B cell (primary cell): ENCODE measurements around the gene GPT2. TPM values are rescaled to one million over a fixed set of nuclear protein-coding genes. Genes with fewer than 3 reads are reported as not detected.

Experiments used
- ATAC-seq: fragments of 200-7000 bp; cut with Tn5 transposase; one replicate; pipeline ENCODE4 v1.10.0; 2021; ENCODE audit warnings: low read depth, mild to moderate bottlenecking, moderate number of reproducible peaks, moderate library complexity
- CTCF ChIA-PET: fragments of 350-600 bp; sonication (Branson Sonifier 250); formaldehyde crosslinking; loops from one replicate; lab custom pipeline; 2021; ENCODE audit warnings: antibody characterized with exemption, inconsistent platforms; lab: Charles Lee
- POLR2A ChIA-PET: fragments of 350-600 bp; sonication (Branson Sonifier 250); formaldehyde crosslinking; loops from one replicate; lab custom pipeline; 2021; ENCODE audit warnings: antibody characterized with exemption; lab: Charles Lee
- DNase-seq: peaks from one replicate; pipeline ENCODE4 v3.0.0; 2013
- H2AFZ ChIP-seq: 2 replicates; pipeline ENCODE4 v1.6.1; 2012; ENCODE audit warnings: mild to moderate bottlenecking, low read depth, low read length; ENCODE audit not compliant: insufficient read depth, poor library complexity, severe bottlenecking
- H3K27ac ChIP-seq, 2 donors: 1 replicate in 1 of 2; 2 replicates in 1 of 2; pipeline ENCODE4 v1.5.1; 2012 to 2013; ENCODE audit warnings: low read length in 2 of 2, mild to moderate bottlenecking in 2 of 2, moderate library complexity in 1 of 2
- H3K27me3 ChIP-seq, 4 experiments: fragments of 200-600 bp in 1 of 4; sonication (generic) in 1 of 4; replicated peaks in 1 of 4; 1 replicate in 2 of 4; 2 replicates in 2 of 4; pipeline versions ENCODE4 v1.6.1 to v1.7.0; 2013 to 2016; ENCODE audit warnings: low read length in 3 of 4, mild to moderate bottlenecking in 2 of 4, mixed read lengths in 1 of 4, moderate library complexity in 1 of 4; ENCODE audit not compliant: insufficient read depth in 4 of 4, control insufficient read depth in 3 of 4; ENCODE audit errors: control extremely low read depth in 1 of 4
- H3K36me3 ChIP-seq, 2 experiments: replicated peaks in 1 of 2; 1 replicate in 1 of 2; 2 replicates in 1 of 2; pipeline versions ENCODE4 v1.6.1 to v1.7.1; 2013; ENCODE audit warnings: low read length in 1 of 2; ENCODE audit not compliant: insufficient read depth in 2 of 2, control insufficient read depth in 1 of 2; ENCODE audit errors: control extremely low read depth in 1 of 2, extremely low read depth in 1 of 2
- H3K4me1 ChIP-seq, 2 donors: fragments of 200-600 bp in 1 of 2; sonication (generic) in 1 of 2; 1 replicate in 1 of 2; 2 replicates in 1 of 2; pipeline versions ENCODE4 v1.5.1 to v1.6.1; 2013 to 2017; ENCODE audit warnings: low read length in 2 of 2; ENCODE audit not compliant: control insufficient read depth in 2 of 2, insufficient read depth in 2 of 2
- H3K4me2 ChIP-seq: replicated peaks from 2 replicates; pipeline ENCODE3; 2012; ENCODE audit warnings: mild to moderate bottlenecking, low read depth, low read length; ENCODE audit not compliant: poor library complexity, severe bottlenecking
- H3K4me3 ChIP-seq, 5 experiments: fragments of 200-600 bp in 1 of 5; sonication (generic) in 1 of 5; 1 replicate in 3 of 5; 2 replicates in 2 of 5; pipeline versions ENCODE4 v1.5.1 to v1.7.0; 2011 to 2016; ENCODE audit warnings: low read length in 4 of 5, mild to moderate bottlenecking in 4 of 5, low read depth in 2 of 5, control low read depth in 1 of 5, moderate library complexity in 1 of 5; ENCODE audit not compliant: insufficient read depth in 1 of 5; ENCODE audit errors: control extremely low read depth in 1 of 5, extremely low read depth in 1 of 5
- H3K79me2 ChIP-seq: fragments of 200-600 bp; sonication (generic); one replicate; pipeline ENCODE4 v1.6.0; 2016; ENCODE audit warnings: low read length; ENCODE audit not compliant: control insufficient read depth, insufficient read depth
- H3K9ac ChIP-seq: fragments of 200-600 bp; sonication (generic); 2 replicates; pipeline ENCODE4 v1.6.1; 2017; ENCODE audit warnings: mild to moderate bottlenecking, low read length, moderate library complexity
- H3K9me3 ChIP-seq, 3 donors: one replicate each; pipeline versions ENCODE4 v1.6.1 to v1.7.1; 2013; ENCODE audit warnings: low read length in 2 of 3; ENCODE audit not compliant: control insufficient read depth in 2 of 3, insufficient read depth in 1 of 3; ENCODE audit errors: control extremely low read depth in 1 of 3
- H4K20me1 ChIP-seq: 2 replicates; pipeline ENCODE4 v1.6.0; 2012; ENCODE audit warnings: mild to moderate bottlenecking, low read length; ENCODE audit not compliant: insufficient read depth, control insufficient read depth, poor library complexity, severe bottlenecking
- H3K27ac Mint-ChIP-seq: one replicate; pipeline ENCODE4 v1.8.0; 2021; ENCODE audit warnings: mixed read lengths
- H3K27me3 Mint-ChIP-seq: one replicate; pipeline ENCODE4 v1.8.0; 2021; ENCODE audit warnings: mixed read lengths
- H3K4me1 Mint-ChIP-seq: one replicate; pipeline ENCODE4 v1.8.0; 2021; ENCODE audit warnings: mixed read lengths
- H3K4me3 Mint-ChIP-seq: one replicate; pipeline ENCODE4 v1.8.0; 2021; ENCODE audit warnings: mixed read lengths
- H3K9me3 Mint-ChIP-seq: one replicate; pipeline ENCODE4 v1.8.0; 2022; ENCODE audit warnings: mixed read lengths; ENCODE audit not compliant: insufficient read depth
- EZH2 ChIP-seq: IDR thresholded peaks from 2 replicates; pipeline ENCODE4 v1.6.1; 2012; ENCODE audit warnings: borderline replicate concordance, low read depth, mild to moderate bottlenecking, moderate library complexity, low read length; ENCODE audit not compliant: insufficient read depth, poor library complexity, severe bottlenecking
- WGBS: methylation state at CpG from one replicate; pipeline ENCODE4 v1.1.5; 2013; ENCODE audit warnings: missing lambda C conversion rate; ENCODE audit not compliant: insufficient coverage; 5-methylcytosine and 5-hydroxymethylcytosine counted together
- intact Hi-C: fragments of 100-400 bp; cut with micrococcal nuclease; formaldehyde crosslinking; loops from one replicate; pipeline ENCODE4 v1.10.0; 2022
- polyA plus RNA-seq: library from polyadenylated mRNA; depleted of rRNA; stranded (reverse); fragments of >200 nt; gene quantifications from 2 replicates; pipeline ENCODE4 v1.2.3, GENCODE V29; 2012
- total RNA-seq, 2 donors: library from RNA; stranded (reverse); fragments of 120-200 nt in 1 of 2; gene quantifications; 1 replicate in 1 of 2; 2 replicates in 1 of 2; pipeline versions ENCODE4 v1.2.3 to v1.2.4, GENCODE V29; 2013 to 2022
- TF ChIP-seq, protein P1 (sequence below): fragments of 200-600 bp; IDR thresholded peaks from one replicate; pipeline ENCODE4 v1.8.0; 2022; ENCODE audit warnings: antibody characterized with exemption, mild to moderate bottlenecking

GPT2 gene
- total and polyA plus RNA-seq, 2 donors (not counting 1 experiment from before 2014, with no cell fraction given), result 6.8 to 9.9 TPM

- no peak for ATAC-seq
- Mint-ChIP-seq H3K4me3 (no peak overlapping the region), H3K9me3 (no peaks in the 10 kb centered on the region)
These were observed 35.1 kb upstream of the GPT2 start for GRCh38 chr16:46848768-46849764.

More at GRCh38 chr16:46848768-46849764, 35.1 kb upstream of the GPT2 start:
- Histone ChIP-seq H3K36me3 (no peaks in the 10 kb centered on the region), H4K20me1 (no peaks in the 10 kb centered on the region), H3K4me3 (no peak overlapping the region), H3K4me1 (peaks cover 6 to 20% of the 10 kb centered on the region in 2 donors), H2AFZ (no peak overlapping the region), H3K27ac (no peak overlapping the region), H3K79me2 (no peaks in the 10 kb centered on the region), H3K27me3 (no peaks in the 10 kb centered on the region), H3K9me3 (peaks cover 0 to 3% (median 0%) of the 10 kb centered on the region in 3 donors), H3K9ac (no peak overlapping the region), H3K4me2 (no peak overlapping the region)
- intact Hi-C loops, result no loop called here
- DNase-seq, result no peak
- no peak for TF ChIP-seq EZH2
- TF ChIP-seq, protein P1, sequence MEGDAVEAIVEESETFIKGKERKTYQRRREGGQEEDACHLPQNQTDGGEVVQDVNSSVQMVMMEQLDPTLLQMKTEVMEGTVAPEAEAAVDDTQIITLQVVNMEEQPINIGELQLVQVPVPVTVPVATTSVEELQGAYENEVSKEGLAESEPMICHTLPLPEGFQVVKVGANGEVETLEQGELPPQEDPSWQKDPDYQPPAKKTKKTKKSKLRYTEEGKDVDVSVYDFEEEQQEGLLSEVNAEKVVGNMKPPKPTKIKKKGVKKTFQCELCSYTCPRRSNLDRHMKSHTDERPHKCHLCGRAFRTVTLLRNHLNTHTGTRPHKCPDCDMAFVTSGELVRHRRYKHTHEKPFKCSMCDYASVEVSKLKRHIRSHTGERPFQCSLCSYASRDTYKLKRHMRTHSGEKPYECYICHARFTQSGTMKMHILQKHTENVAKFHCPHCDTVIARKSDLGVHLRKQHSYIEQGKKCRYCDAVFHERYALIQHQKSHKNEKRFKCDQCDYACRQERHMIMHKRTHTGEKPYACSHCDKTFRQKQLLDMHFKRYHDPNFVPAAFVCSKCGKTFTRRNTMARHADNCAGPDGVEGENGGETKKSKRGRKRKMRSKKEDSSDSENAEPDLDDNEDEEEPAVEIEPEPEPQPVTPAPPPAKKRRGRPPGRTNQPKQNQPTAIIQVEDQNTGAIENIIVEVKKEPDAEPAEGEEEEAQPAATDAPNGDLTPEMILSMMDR, result no peak
- 90% methylated on average over 1 of the region's 5 CpGs for WGBS
- Mint-ChIP-seq H3K4me1 (peaks cover 16% of the 10 kb centered on the region), H3K27ac (no peak overlapping the region), H3K27me3 (no peaks in the 10 kb centered on the region)
- ChIA-PET POLR2A (no interaction called here), CTCF (no interaction called here)
